ENCODE results near the gene TCP11L2.

- TF ChIP-seq CTCF (conservative IDR thresholded peaks at IDR 0.05; ENCODE audit: low read depth, low read length) (no peak), USF2 (IDR thresholded peaks at IDR 0.05; ENCODE audit: low read depth, low read length) (no peak)
These were observed 15.0 kb downstream of the TCP11L2 start for GRCh38 chr12:106317406-106318082.

Measured in IMR-90 (cell line).